ENCODE data around the gene SEL1L.
A peak's percentile ranks its signal among the peaks of the same experiment; 100 is the strongest.
"Not testable (repeated sequence)": the region's sequence is repeated elsewhere in the genome, so short reads cannot be mapped to it uniquely, and the experiment has no call there.

The SEL1L gene

GRCh38 chr14:81533536-81534343 is at the start of gene SEL1L:
TSS of gene SEL1L (minus strand) at chr14:81533853. CDS start at chr14:81533744, 109 bp downstream.
- peak; percentile 100 for DNase-seq

GRCh38 chr14:81582420-81582819 is 48.8 kb upstream of the SEL1L start:
- no peak for DNase-seq

- DNase-seq = no peak
These were observed 45.5 kb upstream of the SEL1L start for GRCh38 chr14:81579115-81579514.

- no peak for DNase-seq
These were observed 37.8 kb upstream of the SEL1L start for GRCh38 chr14:81571437-81571836.

- DNase-seq = no peak
These were observed 33.6 kb upstream of the SEL1L start for GRCh38 chr14:81567302-81567701.

- DNase-seq = no peak
These were observed 32.0 kb upstream of the SEL1L start for GRCh38 chr14:81565441-81566290.

- no peak for DNase-seq
These were observed 29.2 kb upstream of the SEL1L start for GRCh38 chr14:81562818-81563217.

GRCh38 chr14:81561084-81561775 is 27.6 kb upstream of the SEL1L start:
- no peak for DNase-seq

GRCh38 chr14:81559385-81559784 is 25.7 kb upstream of the SEL1L start:
- DNase-seq = no peak

- no peak for DNase-seq
These were observed 23.5 kb upstream of the SEL1L start for GRCh38 chr14:81557146-81557545.

- no peak for DNase-seq
These were observed 22.0 kb upstream of the SEL1L start for GRCh38 chr14:81555684-81556083.

GRCh38 chr14:81555051-81555450 is 21.4 kb upstream of the SEL1L start:
- no peak for DNase-seq

GRCh38 chr14:81551471-81551870 is 17.8 kb upstream of the SEL1L start:
- DNase-seq = no peak

GRCh38 chr14:81550001-81550637 is 16.5 kb upstream of the SEL1L start:
- DNase-seq = no peak

GRCh38 chr14:81541206-81541605 is 7.6 kb upstream of the SEL1L start:
- not testable (repeated sequence) for DNase-seq

- DNase-seq = no peak
These were observed 3.5 kb upstream of the SEL1L start for GRCh38 chr14:81537193-81537592.

GRCh38 chr14:81536241-81536771 is 2.7 kb upstream of the SEL1L start:
- DNase-seq = no peak

GRCh38 chr14:81535396-81536164 is 1.9 kb upstream of the SEL1L start:
- DNase-seq = no peak

- no peak for DNase-seq
These were observed 939 bp upstream of the SEL1L start for GRCh38 chr14:81534510-81535074.

- DNase-seq = no peak
These were observed 479 bp downstream of the SEL1L start for GRCh38 chr14:81533212-81533535.

GRCh38 chr14:81529391-81529790 is 4.3 kb downstream of the SEL1L start:
- no peak for DNase-seq

GRCh38 chr14:81525129-81525528 is 8.5 kb downstream of the SEL1L start:
- no peak for DNase-seq

All from activated CD8-positive, alpha-beta memory T cell treated with anti-CD3 and anti-CD28 coated beads, Interleukin-2, amount 50 U/mL, for 4 hours (primary cell).